Panc1 (cell line): ENCODE data around the gene HOXA7. TPM values are rescaled to one million over a fixed set of nuclear protein-coding genes. Genes with fewer than 3 reads are reported as not detected.

Experiments
- ATAC-seq: fragments of 200-7000 bp; cut with Tn5 transposase; 2 replicates; pipeline ENCODE4 v1.9.1; 2020; ENCODE audit warnings: mild to moderate bottlenecking, moderate library complexity
- BruUV-seq: library from RNA; stranded (reverse); fragments of 400-500 nt; replicated peaks from 2 replicates; lab custom pipeline; 2021; lab: Mats Ljungman, UMichigan
- CTCF ChIA-PET: fragments of 300-600 bp; sonication (Branson Sonifier 250); formaldehyde crosslinking; loops from one replicate; lab custom pipeline; 2022; ENCODE audit warnings: antibody characterized with exemption; lab: Charles Lee
- POLR2A ChIA-PET: fragments of 300-600 bp; sonication (Branson Sonifier 250); formaldehyde crosslinking; loops from one replicate; lab custom pipeline; 2022; ENCODE audit warnings: antibody characterized with exemption; lab: Charles Lee
- DNase-seq: peaks from one replicate; pipeline ENCODE4 v3.0.0-alpha.2; 2010; ENCODE audit warnings: low read depth, low spot score
- H3K27ac ChIP-seq: 2 replicates; pipeline ENCODE4 v1.5.1; 2011; ENCODE audit warnings: mild to moderate bottlenecking, low read length, inconsistent platforms
- H3K27me3 ChIP-seq: fragments of 200-500 bp; sonication (Bioruptor generic); 2 replicates; pipeline ENCODE4 v1.6.0; 2014; ENCODE audit warnings: low read length, inconsistent platforms; ENCODE audit not compliant: control insufficient read depth, insufficient read depth
- H3K36me3 ChIP-seq: fragments of 200-500 bp; sonication (Bioruptor generic); 2 replicates; pipeline ENCODE4 v1.5.1; 2014; ENCODE audit warnings: inconsistent platforms, mild to moderate bottlenecking, low read length, moderate library complexity; ENCODE audit not compliant: control insufficient read depth, insufficient read depth
- H3K4me1 ChIP-seq: 2 replicates; pipeline ENCODE4 v1.5.1; 2011; ENCODE audit warnings: inconsistent platforms, mild to moderate bottlenecking, low read length, moderate library complexity; ENCODE audit not compliant: control insufficient read depth, insufficient read depth
- H3K4me3 ChIP-seq, 2 experiments: 2 replicates each; pipeline ENCODE4 v1.5.1; 2011 to 2012; ENCODE audit warnings: low read depth in 2 of 2, low read length in 2 of 2, mild to moderate bottlenecking in 2 of 2, inconsistent platforms in 1 of 2, moderate library complexity in 1 of 2
- H3K9me3 ChIP-seq: fragments of 200-500 bp; sonication (Bioruptor generic); 2 replicates; pipeline ENCODE4 v1.5.1; 2014; ENCODE audit warnings: low read depth, mild to moderate bottlenecking, inconsistent platforms, low read length, moderate library complexity; ENCODE audit not compliant: control insufficient read depth, insufficient read depth
- POLR2AphosphoS5 ChIP-seq: IDR thresholded peaks from 2 replicates; pipeline ENCODE4 v1.6.1; 2012; ENCODE audit warnings: mild to moderate bottlenecking, low read depth, low read length, moderate library complexity
- SIN3A ChIP-seq: IDR thresholded peaks from 2 replicates; pipeline ENCODE4 v1.6.1; 2012; ENCODE audit warnings: low read depth, mild to moderate bottlenecking, low read length, moderate library complexity, borderline replicate concordance; ENCODE audit not compliant: insufficient read depth
- TCF7L2 ChIP-seq: IDR thresholded peaks from 2 replicates; pipeline ENCODE4 v1.6.1; 2011; ENCODE audit warnings: mild to moderate bottlenecking, low read depth, low read length, inconsistent platforms
- in situ Hi-C: cut with HindIII; loops from 2 replicates; pipeline ENCODE4 v1.10.0; 2016; ENCODE audit warnings: low sequenced_read_pairs, low pct_unique_long_range_greater_than_20kb
- intact Hi-C: fragments of 100-400 bp; cut with micrococcal nuclease; formaldehyde crosslinking; loops from one replicate; pipeline ENCODE4 v1.10.0; 2022; ENCODE audit not compliant: unreplicated experiment
- total RNA-seq: library from RNA; stranded (reverse); gene quantifications from one replicate; pipeline ENCODE4 v1.2.1, GENCODE V29; 2021; ENCODE audit not compliant: unreplicated experiment
- TF ChIP-seq, protein P1 (sequence below): fragments of 450-650 bp; IDR thresholded peaks from 2 replicates; pipeline ENCODE4 v1.5.1; 2017; ENCODE audit warnings: mild to moderate bottlenecking
- TF ChIP-seq, protein P2 (sequence below), 2 experiments: IDR thresholded peaks; 2 replicates each; pipeline ENCODE4 v1.6.1; 2011 to 2012; ENCODE audit warnings: low read depth in 2 of 2, control low read depth in 1 of 2, low read length in 1 of 2, mild to moderate bottlenecking in 1 of 2, moderate library complexity in 1 of 2; ENCODE audit not compliant: insufficient read depth in 1 of 2

HOXA7 gene
- total RNA-seq, 1 experiment from 2014 or later: not detected

DNA sequence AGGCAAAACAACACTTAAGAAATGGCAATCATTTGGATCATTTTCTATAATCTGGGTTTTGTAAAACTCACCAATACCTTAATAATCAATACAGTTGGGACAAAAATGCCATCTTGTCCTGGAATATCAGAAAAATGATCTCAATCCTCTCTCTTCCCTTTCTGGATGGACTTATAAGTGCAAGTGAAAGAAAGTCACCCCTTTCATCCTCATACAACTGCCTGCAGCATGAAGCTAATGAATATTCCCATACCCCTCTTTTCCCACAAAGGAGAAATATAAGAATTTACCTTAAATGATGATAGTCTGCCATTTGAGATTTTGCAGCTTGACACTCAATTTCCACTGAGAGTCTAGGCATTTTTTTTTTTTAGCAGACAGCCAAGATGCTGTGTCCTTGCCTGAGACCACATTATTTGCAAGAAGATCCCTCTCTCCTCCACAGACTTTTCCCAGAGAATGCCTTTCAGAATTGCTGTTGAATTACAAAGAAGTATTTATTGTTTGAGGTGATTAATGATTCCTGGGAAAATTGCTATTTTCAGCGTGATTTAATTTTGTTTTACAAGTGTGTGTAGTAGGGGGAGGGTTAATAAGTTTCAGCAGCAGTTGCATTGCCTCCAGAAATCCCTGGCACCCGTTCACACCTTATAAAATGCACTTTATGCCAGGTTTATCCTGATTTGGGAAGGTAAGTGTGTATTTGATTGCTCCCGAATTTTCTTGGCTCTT is 29.7 kb downstream of the HOXA7 start:
- Histone ChIP-seq H3K4me3 (no peak overlapping the region), H3K27me3 (no peaks in the 10 kb centered on the region), H3K9me3 (no peaks in the 10 kb centered on the region), H3K36me3 (no peaks in the 10 kb centered on the region), H3K4me1 (peaks cover 60% of the 10 kb centered on the region), H3K27ac (peak overlapping the region; percentile 99)
- CTCF ChIA-PET: no interaction called here
- ATAC-seq: no peak
- in situ Hi-C loops: no loop called here
- DNase-seq: no peak
- no peak for TF ChIP-seq POLR2AphosphoS5
- TF ChIP-seq TCF7L2: no peak
- no peak for TF ChIP-seq SIN3A
- TF ChIP-seq, protein P1, sequence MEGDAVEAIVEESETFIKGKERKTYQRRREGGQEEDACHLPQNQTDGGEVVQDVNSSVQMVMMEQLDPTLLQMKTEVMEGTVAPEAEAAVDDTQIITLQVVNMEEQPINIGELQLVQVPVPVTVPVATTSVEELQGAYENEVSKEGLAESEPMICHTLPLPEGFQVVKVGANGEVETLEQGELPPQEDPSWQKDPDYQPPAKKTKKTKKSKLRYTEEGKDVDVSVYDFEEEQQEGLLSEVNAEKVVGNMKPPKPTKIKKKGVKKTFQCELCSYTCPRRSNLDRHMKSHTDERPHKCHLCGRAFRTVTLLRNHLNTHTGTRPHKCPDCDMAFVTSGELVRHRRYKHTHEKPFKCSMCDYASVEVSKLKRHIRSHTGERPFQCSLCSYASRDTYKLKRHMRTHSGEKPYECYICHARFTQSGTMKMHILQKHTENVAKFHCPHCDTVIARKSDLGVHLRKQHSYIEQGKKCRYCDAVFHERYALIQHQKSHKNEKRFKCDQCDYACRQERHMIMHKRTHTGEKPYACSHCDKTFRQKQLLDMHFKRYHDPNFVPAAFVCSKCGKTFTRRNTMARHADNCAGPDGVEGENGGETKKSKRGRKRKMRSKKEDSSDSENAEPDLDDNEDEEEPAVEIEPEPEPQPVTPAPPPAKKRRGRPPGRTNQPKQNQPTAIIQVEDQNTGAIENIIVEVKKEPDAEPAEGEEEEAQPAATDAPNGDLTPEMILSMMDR: no peak
- TF ChIP-seq, protein P2, sequence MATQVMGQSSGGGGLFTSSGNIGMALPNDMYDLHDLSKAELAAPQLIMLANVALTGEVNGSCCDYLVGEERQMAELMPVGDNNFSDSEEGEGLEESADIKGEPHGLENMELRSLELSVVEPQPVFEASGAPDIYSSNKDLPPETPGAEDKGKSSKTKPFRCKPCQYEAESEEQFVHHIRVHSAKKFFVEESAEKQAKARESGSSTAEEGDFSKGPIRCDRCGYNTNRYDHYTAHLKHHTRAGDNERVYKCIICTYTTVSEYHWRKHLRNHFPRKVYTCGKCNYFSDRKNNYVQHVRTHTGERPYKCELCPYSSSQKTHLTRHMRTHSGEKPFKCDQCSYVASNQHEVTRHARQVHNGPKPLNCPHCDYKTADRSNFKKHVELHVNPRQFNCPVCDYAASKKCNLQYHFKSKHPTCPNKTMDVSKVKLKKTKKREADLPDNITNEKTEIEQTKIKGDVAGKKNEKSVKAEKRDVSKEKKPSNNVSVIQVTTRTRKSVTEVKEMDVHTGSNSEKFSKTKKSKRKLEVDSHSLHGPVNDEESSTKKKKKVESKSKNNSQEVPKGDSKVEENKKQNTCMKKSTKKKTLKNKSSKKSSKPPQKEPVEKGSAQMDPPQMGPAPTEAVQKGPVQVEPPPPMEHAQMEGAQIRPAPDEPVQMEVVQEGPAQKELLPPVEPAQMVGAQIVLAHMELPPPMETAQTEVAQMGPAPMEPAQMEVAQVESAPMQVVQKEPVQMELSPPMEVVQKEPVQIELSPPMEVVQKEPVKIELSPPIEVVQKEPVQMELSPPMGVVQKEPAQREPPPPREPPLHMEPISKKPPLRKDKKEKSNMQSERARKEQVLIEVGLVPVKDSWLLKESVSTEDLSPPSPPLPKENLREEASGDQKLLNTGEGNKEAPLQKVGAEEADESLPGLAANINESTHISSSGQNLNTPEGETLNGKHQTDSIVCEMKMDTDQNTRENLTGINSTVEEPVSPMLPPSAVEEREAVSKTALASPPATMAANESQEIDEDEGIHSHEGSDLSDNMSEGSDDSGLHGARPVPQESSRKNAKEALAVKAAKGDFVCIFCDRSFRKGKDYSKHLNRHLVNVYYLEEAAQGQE (IDR thresholded peaks at IDR 0.05; ENCODE audit: insufficient read depth in 1 of 2, low read depth in 2 of 2, low read length in 1 of 2): no peak
- BruUV-seq: no TSS peak
- POLR2A ChIA-PET: no interaction called here
- intact Hi-C loops: no loop called here

DNA sequence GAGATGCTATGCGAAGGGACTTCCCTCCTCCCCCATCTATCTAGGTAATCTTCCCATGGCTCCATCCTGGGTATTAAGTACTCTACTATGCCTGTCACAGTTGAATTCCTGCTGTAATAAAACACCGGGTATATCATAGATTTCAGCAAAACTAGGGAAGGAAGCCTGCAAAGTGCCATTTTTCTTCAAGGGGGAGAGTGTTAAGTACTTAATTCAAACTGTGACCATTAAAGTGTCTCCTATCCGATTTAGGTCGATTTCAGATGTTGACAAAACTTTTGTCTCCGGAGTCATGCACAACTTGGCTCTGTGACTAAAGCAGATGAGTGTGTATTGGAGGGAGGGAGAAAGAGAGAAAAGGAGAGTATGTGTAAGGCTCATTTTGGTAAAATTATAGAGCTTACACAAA is 30.5 kb downstream of the HOXA7 start:
- TF ChIP-seq POLR2AphosphoS5 (no peak), SIN3A (no peak), TCF7L2 (no peak)
- TF ChIP-seq, protein P1: no peak
- TF ChIP-seq, protein P2 (IDR thresholded peaks at IDR 0.05; ENCODE audit: insufficient read depth in 1 of 2, low read depth in 2 of 2, low read length in 1 of 2): no peak
- ChIA-PET CTCF (no interaction called here), POLR2A (no interaction called here)
- BruUV-seq: no TSS peak
- peak overlapping the region; percentile 99 for H3K27ac ChIP-seq
- intact Hi-C loops (no loop called here), in situ Hi-C loops (no loop called here)
- H3K27me3 ChIP-seq: no peaks in the 10 kb centered on the region
- H3K9me3 ChIP-seq: no peaks in the 10 kb centered on the region
- DNase-seq (no peak), ATAC-seq (no peak)
- peaks cover 62% of the 10 kb centered on the region for H3K4me1 ChIP-seq
- H3K4me3 ChIP-seq: no peak overlapping the region
- no peaks in the 10 kb centered on the region for H3K36me3 ChIP-seq
